ENCODE measurements around the gene UCMA.

Gene UCMA

GRCh38 chr10:13184730-13185514, 49.3 kb downstream of the UCMA start:
- no peak for DNase-seq

DNA sequence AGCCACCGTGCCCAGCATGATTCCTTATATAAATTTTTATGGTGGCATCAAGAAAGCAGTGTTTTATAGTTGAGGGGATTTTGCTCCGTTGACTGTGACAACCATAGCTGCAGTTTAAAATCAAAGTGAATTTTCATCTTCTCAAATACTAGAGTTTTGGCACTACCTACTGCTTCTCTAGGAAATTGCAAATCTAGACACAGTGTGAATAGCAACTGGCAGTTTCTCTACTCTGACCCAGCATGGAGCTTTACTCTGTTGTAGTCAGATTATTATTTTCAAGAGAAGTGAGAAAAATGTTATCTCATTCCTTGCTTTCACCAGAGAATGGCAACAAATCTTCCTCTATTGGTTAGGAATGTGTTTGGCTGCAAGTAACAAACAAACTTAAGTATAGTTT, 49.9 kb downstream of the UCMA start:
- no peak for DNase-seq

- DNase-seq, result no peak
Measured at GRCh38 chr10:13183625-13184024, 50.5 kb downstream of the UCMA start.

DNA sequence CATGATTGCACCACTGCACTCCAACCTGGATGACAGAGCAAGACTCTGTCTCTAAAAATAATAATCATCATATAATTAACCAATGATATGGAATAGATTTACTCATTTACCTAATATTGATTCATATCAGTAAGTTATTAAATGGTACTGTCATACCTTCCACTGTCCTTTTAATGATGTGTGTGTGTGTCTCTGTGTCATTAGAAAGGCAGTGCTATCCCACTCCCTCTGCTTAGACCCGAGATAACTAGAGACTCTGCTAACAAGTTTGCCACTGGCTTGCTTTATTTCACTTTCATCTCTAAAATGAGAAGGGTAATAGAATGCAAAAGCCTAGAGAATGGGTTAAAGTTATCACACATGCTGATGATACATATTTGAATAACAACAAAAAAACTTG, 51.8 kb downstream of the UCMA start:
- DNase-seq, result no peak

DNA sequence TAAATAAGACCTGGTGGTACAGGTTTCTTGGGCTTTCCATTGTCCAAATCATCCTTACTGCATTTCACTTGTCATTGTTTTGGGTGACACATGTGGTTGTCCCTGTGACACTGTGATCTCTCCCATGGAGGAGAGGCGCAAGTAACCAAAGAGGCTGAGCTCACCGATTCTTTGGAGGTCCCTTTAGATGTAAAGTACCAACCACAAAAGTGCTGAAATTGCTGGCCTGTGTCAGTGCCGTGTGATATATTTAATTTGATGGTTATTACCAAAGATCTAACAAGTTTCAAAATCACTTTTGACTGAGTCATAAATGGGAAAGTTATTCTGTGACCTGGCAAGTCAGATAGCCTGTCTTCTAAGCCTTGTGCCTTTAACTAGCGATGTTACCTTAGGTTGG, 53.4 kb downstream of the UCMA start:
- no peak for DNase-seq

GRCh38 chr10:13173616-13174015, 60.6 kb downstream of the UCMA start:
- no peak for DNase-seq
